Ectodermal cell (in vitro differentiated cells): ENCODE measurements around the gene RUNX3.
"Not testable (repeated sequence)": the region's sequence is repeated elsewhere in the genome, so short reads cannot be mapped to it uniquely, and the experiment has no call there.

ENCODE experiments used
- H3K27ac ChIP-seq: 2 replicates; pipeline ENCODE4 v1.7.0; 2013; ENCODE audit warnings: mild to moderate bottlenecking, low read depth, low read length; ENCODE audit not compliant: insufficient read depth, poor library complexity, severe bottlenecking
- H3K27me3 ChIP-seq: 2 replicates; pipeline ENCODE4 v1.7.0; 2013; ENCODE audit warnings: mild to moderate bottlenecking, low read length; ENCODE audit not compliant: insufficient read depth, control insufficient read depth, poor library complexity, severe bottlenecking
- H3K36me3 ChIP-seq: one replicate; pipeline ENCODE4 v1.7.0; 2013; ENCODE audit warnings: low read length; ENCODE audit not compliant: control insufficient read depth, insufficient read depth
- H3K4me1 ChIP-seq: one replicate; pipeline ENCODE4 v1.7.0; 2013; ENCODE audit warnings: low read length; ENCODE audit not compliant: control insufficient read depth, insufficient read depth
- H3K4me3 ChIP-seq: 2 replicates; pipeline ENCODE4 v1.7.0; 2013; ENCODE audit warnings: low read depth, low read length, control low read depth; ENCODE audit not compliant: insufficient read depth
- H3K9me3 ChIP-seq: 2 replicates; pipeline ENCODE4 v1.7.0; 2013; ENCODE audit warnings: mild to moderate bottlenecking, low read length, moderate library complexity; ENCODE audit not compliant: control insufficient read depth
- WGBS, 2 experiments: methylation state at CpG; one replicate each; pipeline ENCODE4 v1.1.7; 2013; ENCODE audit warnings: missing lambda C conversion rate in 2 of 2; 5-methylcytosine and 5-hydroxymethylcytosine counted together

RUNX3 gene

DNA sequence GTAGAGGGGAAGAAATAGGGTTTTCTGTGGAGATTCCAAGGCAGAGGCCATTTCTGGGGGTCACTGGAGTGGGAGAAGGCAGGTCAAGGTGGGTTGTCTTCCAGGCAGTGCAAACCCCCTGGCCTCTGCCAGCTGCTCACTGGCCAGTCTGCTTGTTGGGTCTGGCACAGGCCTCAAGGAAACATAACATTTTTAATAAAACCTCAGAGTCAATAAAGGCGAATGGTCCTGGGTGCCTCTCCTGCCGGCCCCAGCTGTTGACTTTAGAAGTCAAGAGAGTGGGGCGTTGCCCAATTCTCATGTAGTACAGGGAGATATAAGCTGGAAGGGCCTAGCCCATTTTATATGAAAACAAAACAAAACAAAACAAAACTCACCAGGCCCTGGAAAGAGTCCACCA lies 36.6 kb downstream of the RUNX3 start:
- Histone ChIP-seq H3K36me3 (no peaks in the 10 kb centered on the region), H3K27me3 (no peaks in the 10 kb centered on the region), H3K4me1 (no peaks in the 10 kb centered on the region), H3K4me3 (no peak overlapping the region), H3K9me3 (peaks cover 2% of the 10 kb centered on the region), H3K27ac (no peak overlapping the region)
- WGBS, 2 experiments = 95 to 97% methylated on average over 3 of the region's 3 CpGs

- Histone ChIP-seq H3K4me3 (no peak overlapping the region), H3K4me1 (no peaks in the 10 kb centered on the region), H3K27ac (no peak overlapping the region), H3K9me3 (peaks cover 2% of the 10 kb centered on the region), H3K36me3 (no peaks in the 10 kb centered on the region), H3K27me3 (no peaks in the 10 kb centered on the region)
- 77 to 79% methylated on average over 1 of the region's 1 CpG for WGBS, 2 experiments
Measured at GRCh38 chr1:24892188-24893153, 37.6 kb downstream of the RUNX3 start.

DNA sequence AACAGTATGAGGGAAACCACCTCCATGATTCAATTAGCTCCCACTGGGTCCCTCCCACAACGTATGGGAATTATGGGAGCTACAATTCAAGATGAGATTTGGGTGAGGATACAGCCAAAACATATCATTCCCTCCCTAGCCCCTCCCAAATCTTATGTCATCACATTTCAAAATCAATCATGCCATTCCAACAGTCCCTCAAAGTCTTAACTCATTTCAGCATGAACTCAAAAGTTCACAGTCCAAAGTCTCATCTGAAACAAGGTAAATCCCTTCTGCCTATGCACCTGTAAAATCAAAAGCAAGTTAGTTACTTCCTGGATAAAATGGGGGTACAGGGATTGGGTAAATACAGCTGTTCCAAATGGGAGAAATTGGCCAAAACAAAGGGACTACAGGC lies 38.7 kb downstream of the RUNX3 start:
- not testable (repeated sequence) for H3K27me3 ChIP-seq, H3K4me1 ChIP-seq, H3K36me3 ChIP-seq, H3K27ac ChIP-seq, H3K4me3 ChIP-seq, H3K9me3 ChIP-seq
- 62 to 92% methylated on average over 1 of the region's 1 CpG for WGBS, 2 experiments

- Histone ChIP-seq H3K4me3 (no peak overlapping the region), H3K27me3 (no peaks in the 10 kb centered on the region), H3K27ac (no peak overlapping the region), H3K4me1 (no peaks in the 10 kb centered on the region), H3K36me3 (no peaks in the 10 kb centered on the region), H3K9me3 (peaks cover 2% of the 10 kb centered on the region)
- 84 to 93% methylated on average over 2 of the region's 2 CpGs for WGBS, 2 experiments
Measured at GRCh38 chr1:24890887-24891286, 39.2 kb downstream of the RUNX3 start.

GRCh38 chr1:24888971-24889676 lies 41.0 kb downstream of the RUNX3 start:
- Histone ChIP-seq H3K4me3 (no peak overlapping the region), H3K9me3 (peaks cover 2% of the 10 kb centered on the region), H3K36me3 (no peaks in the 10 kb centered on the region), H3K27ac (no peak overlapping the region), H3K4me1 (no peaks in the 10 kb centered on the region), H3K27me3 (no peaks in the 10 kb centered on the region)
- 80 to 84% methylated on average over 4 of the region's 4 CpGs for WGBS, 2 experiments

DNA sequence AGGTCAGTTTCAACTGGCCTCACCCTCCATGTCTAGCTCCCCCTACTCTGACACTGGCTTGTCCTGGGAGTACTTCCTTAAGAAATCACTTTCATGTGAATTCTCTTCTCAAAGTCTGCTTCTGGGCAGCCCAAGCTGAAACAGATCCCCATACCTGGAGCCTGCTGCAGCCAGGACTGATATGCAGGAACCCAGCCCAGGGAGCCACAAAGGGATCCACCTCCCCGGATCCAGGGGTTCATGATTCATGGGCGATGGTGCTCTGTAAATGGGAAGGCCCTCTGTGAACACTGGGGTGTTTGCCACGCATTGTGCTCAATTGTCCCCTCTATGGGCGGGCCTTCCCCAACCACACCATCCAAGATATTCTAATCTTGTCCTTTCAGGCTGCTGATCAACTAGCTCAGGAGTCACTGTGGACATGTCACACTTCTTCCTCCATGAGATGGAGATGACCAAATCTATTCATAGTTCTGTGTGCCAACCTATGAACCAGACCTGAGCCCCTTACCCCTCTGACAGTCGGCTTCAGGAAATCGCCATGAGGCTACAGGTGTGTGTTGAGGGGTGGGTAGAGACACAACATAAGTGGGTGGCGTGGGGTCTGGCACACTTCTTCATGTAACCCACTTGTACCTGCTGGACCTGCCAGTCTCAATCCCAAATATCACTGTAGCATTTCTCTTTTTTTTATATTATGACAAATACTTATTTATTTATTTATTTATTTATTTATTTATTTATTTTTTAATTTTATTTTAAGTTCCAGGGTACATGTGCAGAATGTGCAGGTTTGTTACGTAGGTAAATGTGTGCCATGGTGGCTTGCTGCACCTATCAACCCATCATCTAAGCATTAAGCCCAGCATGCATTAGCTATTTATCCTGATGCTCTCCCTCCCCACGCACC lies 41.8 kb downstream of the RUNX3 start:
- Histone ChIP-seq H3K9me3 (peaks cover 2% of the 10 kb centered on the region), H3K4me1 (no peaks in the 10 kb centered on the region), H3K4me3 (no peak overlapping the region), H3K36me3 (no peaks in the 10 kb centered on the region), H3K27ac (no peak overlapping the region), H3K27me3 (no peaks in the 10 kb centered on the region)
- WGBS, 2 experiments = 93 to 95% methylated on average over 7 to 9 of the region's 9 CpGs

DNA sequence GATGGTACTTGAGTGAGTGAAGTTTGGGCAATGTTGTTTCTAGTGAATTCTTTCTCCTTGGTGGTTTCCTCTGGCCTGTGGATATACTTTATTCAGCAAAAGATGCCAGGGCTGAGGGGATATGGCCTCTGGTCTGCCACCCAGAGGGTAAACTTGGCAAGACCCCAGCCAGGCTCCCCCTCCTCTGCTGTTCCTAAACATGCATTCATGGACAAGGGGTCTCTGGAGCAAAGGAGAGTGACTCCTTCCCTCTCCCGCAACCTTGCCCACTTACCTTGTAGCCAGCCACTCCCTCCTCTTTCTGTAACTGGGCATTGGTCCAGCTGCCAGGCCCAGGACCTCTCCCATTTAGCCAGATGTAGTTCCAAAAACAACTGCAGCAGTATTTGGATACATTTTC lies 43.8 kb downstream of the RUNX3 start:
- Histone ChIP-seq H3K36me3 (no peaks in the 10 kb centered on the region), H3K4me1 (no peaks in the 10 kb centered on the region), H3K27ac (no peak overlapping the region), H3K27me3 (no peaks in the 10 kb centered on the region), H3K4me3 (no peak overlapping the region), H3K9me3 (no peaks in the 10 kb centered on the region)
- whole genome bisulfite sequencing, 2 experiments = 95 to 96% methylated on average over 1 of the region's 1 CpG

- H3K4me1 ChIP-seq = no peaks in the 10 kb centered on the region
Measured at GRCh38 chr1:24884751-24885150, 45.3 kb downstream of the RUNX3 start.

GRCh38 chr1:24881034-24881433 lies 49.0 kb downstream of the RUNX3 start:
- H3K27ac ChIP-seq = no peak overlapping the region
- H3K36me3 ChIP-seq = no peaks in the 10 kb centered on the region
- H3K4me3 ChIP-seq = no peak overlapping the region
- H3K27me3 ChIP-seq = no peaks in the 10 kb centered on the region
- 93 to 100% methylated on average over 1 of the region's 1 CpG for whole genome bisulfite sequencing, 2 experiments
- H3K9me3 ChIP-seq = no peaks in the 10 kb centered on the region
- H3K4me1 ChIP-seq = no peaks in the 10 kb centered on the region

More at GRCh38 chr1:24884751-24885150, 45.3 kb downstream of the RUNX3 start:
- no peaks in the 10 kb centered on the region for H3K27me3 ChIP-seq
- H3K36me3 ChIP-seq = no peaks in the 10 kb centered on the region
- H3K9me3 ChIP-seq = no peaks in the 10 kb centered on the region
- no peak overlapping the region for H3K4me3 ChIP-seq
- H3K27ac ChIP-seq = no peak overlapping the region
